Measurements from ENCODE around the gene VTN.

VTN gene

GRCh38 chr17:28395968-28396367 is 25.9 kb upstream of the VTN start:
- H3K4me1 ChIP-seq (ENCODE audit: control insufficient read depth in 2 of 2, insufficient read depth in 2 of 2, low read length in 2 of 2) = no peaks in the 10 kb centered on the region
- no peak overlapping the region for H3K4me3 ChIP-seq (ENCODE audit: low read length in 2 of 2)
- H3K9ac ChIP-seq (ENCODE audit: low read depth in 1 of 2, low read length in 2 of 2) = no peak overlapping the region
- H3K27me3 ChIP-seq (ENCODE audit: control insufficient read depth in 2 of 2, insufficient read depth in 2 of 2, low read length in 2 of 2) = no peaks in the 10 kb centered on the region
- no peaks in the 10 kb centered on the region for H3K9me3 ChIP-seq (ENCODE audit: control insufficient read depth in 2 of 2, low read length in 2 of 2)
- peaks cover 34 to 39% of the 10 kb centered on the region in 2 donors for H3K36me3 ChIP-seq (ENCODE audit: control insufficient read depth in 2 of 2, insufficient read depth in 2 of 2, low read length in 2 of 2)
- no peak overlapping the region for H3K27ac ChIP-seq (ENCODE audit: low read depth in 2 of 2, low read length in 2 of 2)

GRCh38 chr17:28395426-28395825 is 25.3 kb upstream of the VTN start:
- Histone ChIP-seq H3K36me3 (ENCODE audit: control insufficient read depth in 2 of 2, insufficient read depth in 2 of 2, low read length in 2 of 2) (peaks cover 33 to 42% of the 10 kb centered on the region in 2 donors), H3K27me3 (ENCODE audit: control insufficient read depth in 2 of 2, insufficient read depth in 2 of 2, low read length in 2 of 2) (no peaks in the 10 kb centered on the region), H3K4me3 (ENCODE audit: low read length in 2 of 2) (no peak overlapping the region), H3K4me1 (ENCODE audit: control insufficient read depth in 2 of 2, insufficient read depth in 2 of 2, low read length in 2 of 2) (no peaks in the 10 kb centered on the region), H3K9ac (ENCODE audit: low read depth in 1 of 2, low read length in 2 of 2) (no peak overlapping the region), H3K27ac (ENCODE audit: low read depth in 2 of 2, low read length in 2 of 2) (no peak overlapping the region), H3K9me3 (ENCODE audit: control insufficient read depth in 2 of 2, low read length in 2 of 2) (no peaks in the 10 kb centered on the region)

GRCh38 chr17:28394337-28395116 is 24.4 kb upstream of the VTN start:
- Histone ChIP-seq H3K27me3 (ENCODE audit: control insufficient read depth in 2 of 2, insufficient read depth in 2 of 2, low read length in 2 of 2) (no peaks in the 10 kb centered on the region), H3K4me3 (ENCODE audit: low read length in 2 of 2) (no peak overlapping the region), H3K27ac (ENCODE audit: low read depth in 2 of 2, low read length in 2 of 2) (no peak overlapping the region), H3K4me1 (ENCODE audit: control insufficient read depth in 2 of 2, insufficient read depth in 2 of 2, low read length in 2 of 2) (no peaks in the 10 kb centered on the region), H3K9me3 (ENCODE audit: control insufficient read depth in 2 of 2, low read length in 2 of 2) (no peaks in the 10 kb centered on the region), H3K36me3 (ENCODE audit: control insufficient read depth in 2 of 2, insufficient read depth in 2 of 2, low read length in 2 of 2) (peaks cover 33 to 45% of the 10 kb centered on the region in 2 donors), H3K9ac (ENCODE audit: low read depth in 1 of 2, low read length in 2 of 2) (no peak overlapping the region)

GRCh38 chr17:28392491-28392890 is 22.4 kb upstream of the VTN start:
- Histone ChIP-seq H3K9me3 (ENCODE audit: control insufficient read depth in 2 of 2, low read length in 2 of 2) (no peaks in the 10 kb centered on the region), H3K36me3 (ENCODE audit: control insufficient read depth in 2 of 2, insufficient read depth in 2 of 2, low read length in 2 of 2) (peaks cover 33 to 34% of the 10 kb centered on the region in 2 donors), H3K4me1 (ENCODE audit: control insufficient read depth in 2 of 2, insufficient read depth in 2 of 2, low read length in 2 of 2) (no peaks in the 10 kb centered on the region), H3K27me3 (ENCODE audit: control insufficient read depth in 2 of 2, insufficient read depth in 2 of 2, low read length in 2 of 2) (no peaks in the 10 kb centered on the region), H3K9ac (ENCODE audit: low read depth in 1 of 2, low read length in 2 of 2) (no peak overlapping the region), H3K4me3 (ENCODE audit: low read length in 2 of 2) (no peak overlapping the region), H3K27ac (ENCODE audit: low read depth in 2 of 2, low read length in 2 of 2) (no peak overlapping the region)

GRCh38 chr17:28391401-28391800 is 21.3 kb upstream of the VTN start:
- Histone ChIP-seq H3K27me3 (ENCODE audit: control insufficient read depth in 2 of 2, insufficient read depth in 2 of 2, low read length in 2 of 2) (no peaks in the 10 kb centered on the region), H3K9me3 (ENCODE audit: control insufficient read depth in 2 of 2, low read length in 2 of 2) (no peaks in the 10 kb centered on the region), H3K4me1 (ENCODE audit: control insufficient read depth in 2 of 2, insufficient read depth in 2 of 2, low read length in 2 of 2) (no peaks in the 10 kb centered on the region), H3K36me3 (ENCODE audit: control insufficient read depth in 2 of 2, insufficient read depth in 2 of 2, low read length in 2 of 2) (peaks cover 29 to 30% of the 10 kb centered on the region in 2 donors), H3K27ac (ENCODE audit: low read depth in 2 of 2, low read length in 2 of 2) (no peak overlapping the region), H3K9ac (ENCODE audit: low read depth in 1 of 2, low read length in 2 of 2) (no peak overlapping the region), H3K4me3 (ENCODE audit: low read length in 2 of 2) (no peak overlapping the region)

GRCh38 chr17:28390984-28391383 is 20.9 kb upstream of the VTN start:
- no peaks in the 10 kb centered on the region for H3K4me1 ChIP-seq (ENCODE audit: control insufficient read depth in 2 of 2, insufficient read depth in 2 of 2, low read length in 2 of 2)
- no peak overlapping the region for H3K27ac ChIP-seq (ENCODE audit: low read depth in 2 of 2, low read length in 2 of 2)
- H3K27me3 ChIP-seq (ENCODE audit: control insufficient read depth in 2 of 2, insufficient read depth in 2 of 2, low read length in 2 of 2) = no peaks in the 10 kb centered on the region
- no peak overlapping the region for H3K4me3 ChIP-seq (ENCODE audit: low read length in 2 of 2)
- peaks cover 28 to 29% of the 10 kb centered on the region in 2 donors for H3K36me3 ChIP-seq (ENCODE audit: control insufficient read depth in 2 of 2, insufficient read depth in 2 of 2, low read length in 2 of 2)
- no peak overlapping the region for H3K9ac ChIP-seq (ENCODE audit: low read depth in 1 of 2, low read length in 2 of 2)
- H3K9me3 ChIP-seq (ENCODE audit: control insufficient read depth in 2 of 2, low read length in 2 of 2) = no peaks in the 10 kb centered on the region

GRCh38 chr17:28390563-28390962 is 20.5 kb upstream of the VTN start:
- Histone ChIP-seq H3K9me3 (ENCODE audit: control insufficient read depth in 2 of 2, low read length in 2 of 2) (no peaks in the 10 kb centered on the region), H3K27ac (ENCODE audit: low read depth in 2 of 2, low read length in 2 of 2) (no peak overlapping the region), H3K4me3 (ENCODE audit: low read length in 2 of 2) (no peak overlapping the region), H3K4me1 (ENCODE audit: control insufficient read depth in 2 of 2, insufficient read depth in 2 of 2, low read length in 2 of 2) (peaks cover 0 to under 1% of the 10 kb centered on the region in 2 donors), H3K27me3 (ENCODE audit: control insufficient read depth in 2 of 2, insufficient read depth in 2 of 2, low read length in 2 of 2) (no peaks in the 10 kb centered on the region), H3K36me3 (ENCODE audit: control insufficient read depth in 2 of 2, insufficient read depth in 2 of 2, low read length in 2 of 2) (peaks cover 25 to 29% of the 10 kb centered on the region in 2 donors), H3K9ac (ENCODE audit: low read depth in 1 of 2, low read length in 2 of 2) (no peak overlapping the region)

- no peak overlapping the region for H3K4me3 ChIP-seq (ENCODE audit: low read length in 2 of 2)
- no peaks in the 10 kb centered on the region for H3K27me3 ChIP-seq (ENCODE audit: control insufficient read depth in 2 of 2, insufficient read depth in 2 of 2, low read length in 2 of 2)
- H3K27ac ChIP-seq (ENCODE audit: low read depth in 2 of 2, low read length in 2 of 2) = no peak overlapping the region
- no peak overlapping the region for H3K9ac ChIP-seq (ENCODE audit: low read depth in 1 of 2, low read length in 2 of 2)
- H3K4me1 ChIP-seq (ENCODE audit: control insufficient read depth in 2 of 2, insufficient read depth in 2 of 2, low read length in 2 of 2) = peaks cover 0 to 5% of the 10 kb centered on the region in 2 donors
- peaks cover 21 to 28% of the 10 kb centered on the region in 2 donors for H3K36me3 ChIP-seq (ENCODE audit: control insufficient read depth in 2 of 2, insufficient read depth in 2 of 2, low read length in 2 of 2)
- H3K9me3 ChIP-seq (ENCODE audit: control insufficient read depth in 2 of 2, low read length in 2 of 2) = no peaks in the 10 kb centered on the region
Observed at GRCh38 chr17:28390141-28390540, 20.0 kb upstream of the VTN start.

- Histone ChIP-seq H3K27me3 (ENCODE audit: control insufficient read depth in 2 of 2, insufficient read depth in 2 of 2, low read length in 2 of 2) (no peaks in the 10 kb centered on the region), H3K36me3 (ENCODE audit: control insufficient read depth in 2 of 2, insufficient read depth in 2 of 2, low read length in 2 of 2) (peaks cover 18 to 20% of the 10 kb centered on the region in 2 donors), H3K27ac (ENCODE audit: low read depth in 2 of 2, low read length in 2 of 2) (no peak overlapping the region), H3K4me1 (ENCODE audit: control insufficient read depth in 2 of 2, insufficient read depth in 2 of 2, low read length in 2 of 2) (peaks cover 0 to 11% of the 10 kb centered on the region in 2 donors), H3K9ac (ENCODE audit: low read depth in 1 of 2, low read length in 2 of 2) (no peak overlapping the region), H3K4me3 (ENCODE audit: low read length in 2 of 2) (no peak overlapping the region), H3K9me3 (ENCODE audit: control insufficient read depth in 2 of 2, low read length in 2 of 2) (no peaks in the 10 kb centered on the region)
Observed at GRCh38 chr17:28388106-28388505, 18.0 kb upstream of the VTN start.

- Histone ChIP-seq H3K27me3 (ENCODE audit: control insufficient read depth in 2 of 2, insufficient read depth in 2 of 2, low read length in 2 of 2) (no peaks in the 10 kb centered on the region), H3K9me3 (ENCODE audit: control insufficient read depth in 2 of 2, low read length in 2 of 2) (no peaks in the 10 kb centered on the region), H3K4me3 (ENCODE audit: low read length in 2 of 2) (no peak overlapping the region), H3K27ac (ENCODE audit: low read depth in 2 of 2, low read length in 2 of 2) (no peak overlapping the region), H3K9ac (ENCODE audit: low read depth in 1 of 2, low read length in 2 of 2) (no peak overlapping the region), H3K36me3 (ENCODE audit: control insufficient read depth in 2 of 2, insufficient read depth in 2 of 2, low read length in 2 of 2) (peaks cover 11 to 14% of the 10 kb centered on the region in 2 donors), H3K4me1 (ENCODE audit: control insufficient read depth in 2 of 2, insufficient read depth in 2 of 2, low read length in 2 of 2) (peaks cover 0 to 11% of the 10 kb centered on the region in 2 donors)
Observed at GRCh38 chr17:28386391-28386790, 16.3 kb upstream of the VTN start.
